Effector CD4-positive, alpha-beta T cell (primary cell): Measurements from ENCODE around the gene THAP7.

Experiments
- DNase-seq: peaks from one replicate; pipeline ENCODE4 v3.0.0-alpha.2; 2020

THAP7 gene

DNA sequence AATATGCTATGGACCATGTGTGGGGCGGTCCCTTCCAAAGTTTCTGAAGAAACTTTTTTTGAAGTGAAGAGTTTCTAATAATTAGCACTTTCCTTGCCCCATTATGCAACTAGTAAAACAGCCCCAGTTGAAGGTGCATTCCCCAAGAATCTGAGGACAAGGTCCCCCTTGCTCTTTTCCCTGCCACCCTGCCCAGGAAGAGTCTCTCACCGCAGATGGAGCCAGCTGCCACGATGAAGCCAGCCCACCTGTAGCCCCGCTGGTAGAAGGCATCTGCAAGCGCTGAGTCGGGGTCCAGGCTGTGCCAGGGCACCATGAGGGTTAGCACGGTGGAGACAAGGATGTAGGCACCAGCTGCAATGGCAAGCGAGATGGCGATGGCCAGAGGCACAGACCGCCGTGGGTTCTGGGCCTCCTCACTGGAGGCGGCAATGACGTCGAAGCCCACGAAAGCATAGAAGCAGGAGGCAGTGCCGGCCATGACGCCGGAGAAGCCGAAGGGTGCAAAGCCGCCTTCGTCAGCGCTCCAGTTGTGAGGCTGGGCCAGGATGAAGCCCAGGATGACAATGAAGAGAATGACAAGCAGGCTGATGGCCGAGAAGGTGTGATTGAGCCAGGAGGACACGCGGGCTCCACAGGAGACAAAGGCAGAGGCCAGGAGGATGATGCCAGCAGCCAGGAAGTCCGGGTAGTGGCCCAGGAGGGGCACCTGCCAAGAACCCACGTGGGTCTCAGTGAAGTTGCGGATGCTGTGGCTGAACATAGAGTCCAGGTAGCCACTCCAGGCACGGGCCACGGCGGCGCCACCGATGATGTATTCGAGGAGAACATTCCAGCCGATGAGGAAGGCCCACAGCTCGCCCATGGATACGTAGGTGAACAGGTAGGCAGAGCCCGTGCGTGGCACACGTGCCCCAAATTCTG lies 29.0 kb upstream of the THAP7 start:
- DNase-seq, result no peak

DNA sequence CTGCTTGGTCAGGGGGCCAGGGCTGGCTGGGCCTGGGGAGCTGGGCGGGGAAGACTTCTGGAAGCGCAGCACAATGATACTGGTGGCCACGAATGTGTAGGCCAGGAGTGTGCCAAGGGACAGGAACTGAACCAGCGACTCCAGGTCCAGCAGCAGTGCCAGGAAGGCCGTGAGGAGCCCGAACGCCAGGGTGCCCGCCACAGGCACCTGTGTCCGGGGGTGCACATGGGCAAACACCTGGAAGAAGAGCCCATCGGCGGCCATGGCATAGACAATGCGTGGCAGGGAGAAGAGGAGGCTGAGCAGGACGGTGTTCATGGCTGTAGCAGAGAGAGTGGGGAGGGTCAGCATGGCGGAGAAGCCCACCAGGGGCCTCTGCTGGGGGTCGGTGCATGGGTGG lies 28.1 kb upstream of the THAP7 start:
- no peak for DNase-seq

DNA sequence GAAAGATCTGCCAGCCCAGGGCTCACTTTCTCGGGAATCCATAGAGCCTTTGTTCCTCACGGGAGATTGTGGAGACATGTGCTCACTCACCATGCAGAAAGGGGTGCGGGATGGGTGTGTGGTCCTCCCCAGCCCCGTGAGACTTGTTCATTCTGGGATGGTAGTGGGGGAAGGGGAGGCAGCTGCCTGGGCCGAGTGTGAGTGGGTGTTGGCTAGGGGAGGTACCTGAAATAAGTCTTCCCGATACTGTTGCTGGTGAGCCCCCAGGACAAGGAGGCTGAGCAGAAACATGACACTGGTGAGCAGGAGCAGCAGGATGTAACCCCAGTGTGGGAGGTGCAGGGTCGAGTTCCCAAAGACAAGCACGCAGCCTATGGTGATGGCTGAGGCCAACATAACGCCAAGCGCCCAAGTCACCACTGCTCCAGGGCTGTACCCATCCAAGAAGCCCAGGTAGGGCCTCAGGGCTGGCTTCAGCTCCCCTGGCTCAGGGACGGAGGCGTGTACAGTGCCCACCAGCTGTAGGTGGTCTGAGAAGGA lies 27.6 kb upstream of the THAP7 start:
- DNase-seq, result no peak

DNA sequence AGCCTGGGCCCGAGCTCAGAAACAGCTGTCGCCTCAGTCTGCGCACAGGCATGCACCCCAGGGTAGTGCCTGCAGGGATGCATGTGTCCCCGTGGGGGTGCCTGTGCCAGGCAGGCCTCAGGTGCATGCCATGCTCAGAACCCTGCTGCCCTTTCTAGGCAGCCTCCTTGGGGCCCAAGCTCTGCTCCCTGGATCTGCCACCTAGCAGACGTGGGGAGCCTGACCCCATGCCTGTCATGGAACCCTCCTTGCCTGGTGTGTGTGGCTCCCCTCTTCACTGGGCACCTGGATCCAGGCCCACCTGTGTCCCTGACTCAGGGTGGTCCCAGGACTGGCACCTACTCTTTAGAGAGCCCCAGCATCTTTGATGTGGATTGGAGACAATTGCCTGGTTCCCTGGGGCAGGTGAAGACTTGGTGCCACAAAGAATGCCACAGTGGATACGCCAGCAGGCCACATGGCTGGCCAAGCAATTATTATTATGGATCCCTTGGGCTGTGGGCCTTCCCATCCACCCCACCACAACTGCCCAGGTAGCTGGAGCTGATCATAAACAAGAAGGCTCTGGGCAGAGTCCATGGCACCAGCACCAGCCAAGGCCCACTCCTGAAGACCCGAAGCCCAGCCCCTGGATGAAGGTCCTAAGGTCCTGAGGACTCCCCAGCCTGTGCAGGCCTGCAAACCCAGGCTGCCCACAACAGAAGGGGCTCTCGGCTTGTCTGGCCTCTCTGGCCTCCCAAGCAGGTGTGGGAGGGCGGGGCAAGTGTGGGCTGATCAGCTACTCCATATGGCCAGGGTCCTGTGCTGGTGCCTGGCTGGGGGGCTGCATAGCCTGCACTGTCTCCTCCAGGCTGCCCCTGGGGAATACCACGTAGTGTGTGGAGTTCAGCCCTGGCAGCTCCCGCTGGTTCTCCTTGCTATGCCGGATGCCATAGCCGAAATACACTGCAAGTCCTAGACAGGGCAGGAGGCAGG lies 26.6 kb upstream of the THAP7 start:
- DNase-seq, result no peak

DNA sequence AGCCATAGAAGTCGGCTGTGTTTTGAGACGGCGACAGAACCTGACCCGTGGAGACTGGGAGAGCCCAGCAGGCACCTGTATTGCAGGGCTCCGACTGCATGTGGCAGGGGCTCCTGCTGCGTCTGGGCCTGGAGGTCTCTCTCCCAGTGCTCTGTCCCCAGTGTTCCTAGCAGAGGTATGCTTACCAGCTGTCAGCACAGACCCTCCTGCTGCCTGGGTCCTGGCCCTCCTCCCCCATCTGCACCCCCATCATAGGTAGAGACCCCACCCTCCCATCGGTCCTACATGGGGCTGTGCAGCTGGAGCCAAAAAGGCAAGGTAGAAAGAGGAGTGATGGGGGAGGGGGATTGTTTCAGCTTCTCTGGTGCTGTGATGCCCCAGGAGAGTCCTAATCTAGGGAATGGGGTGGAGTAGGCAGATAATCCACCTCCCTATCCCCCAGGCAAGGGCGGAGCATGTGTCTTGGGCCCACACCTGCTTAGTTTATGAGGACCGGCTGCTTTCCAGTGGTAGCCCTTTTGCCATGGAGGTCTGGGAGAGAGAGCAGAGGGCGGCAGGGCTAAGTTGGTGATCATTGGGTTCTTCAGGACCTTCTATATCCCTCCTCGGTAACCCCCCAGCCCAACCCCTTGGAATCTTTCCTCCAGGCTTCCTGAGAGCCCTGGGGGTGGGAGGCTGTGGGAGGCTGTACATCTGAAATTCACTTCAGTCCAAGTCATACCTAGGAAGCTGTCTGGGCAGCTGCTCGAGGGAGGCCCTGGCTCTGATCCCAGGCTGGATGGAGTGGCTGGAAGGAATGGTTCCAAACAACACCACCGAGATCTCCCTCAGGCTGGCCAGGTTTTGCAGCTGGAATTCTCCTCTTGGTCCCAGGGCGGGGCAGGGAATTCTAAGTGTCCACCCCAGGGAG lies 25.1 kb upstream of the THAP7 start:
- DNase-seq, result no peak

DNA sequence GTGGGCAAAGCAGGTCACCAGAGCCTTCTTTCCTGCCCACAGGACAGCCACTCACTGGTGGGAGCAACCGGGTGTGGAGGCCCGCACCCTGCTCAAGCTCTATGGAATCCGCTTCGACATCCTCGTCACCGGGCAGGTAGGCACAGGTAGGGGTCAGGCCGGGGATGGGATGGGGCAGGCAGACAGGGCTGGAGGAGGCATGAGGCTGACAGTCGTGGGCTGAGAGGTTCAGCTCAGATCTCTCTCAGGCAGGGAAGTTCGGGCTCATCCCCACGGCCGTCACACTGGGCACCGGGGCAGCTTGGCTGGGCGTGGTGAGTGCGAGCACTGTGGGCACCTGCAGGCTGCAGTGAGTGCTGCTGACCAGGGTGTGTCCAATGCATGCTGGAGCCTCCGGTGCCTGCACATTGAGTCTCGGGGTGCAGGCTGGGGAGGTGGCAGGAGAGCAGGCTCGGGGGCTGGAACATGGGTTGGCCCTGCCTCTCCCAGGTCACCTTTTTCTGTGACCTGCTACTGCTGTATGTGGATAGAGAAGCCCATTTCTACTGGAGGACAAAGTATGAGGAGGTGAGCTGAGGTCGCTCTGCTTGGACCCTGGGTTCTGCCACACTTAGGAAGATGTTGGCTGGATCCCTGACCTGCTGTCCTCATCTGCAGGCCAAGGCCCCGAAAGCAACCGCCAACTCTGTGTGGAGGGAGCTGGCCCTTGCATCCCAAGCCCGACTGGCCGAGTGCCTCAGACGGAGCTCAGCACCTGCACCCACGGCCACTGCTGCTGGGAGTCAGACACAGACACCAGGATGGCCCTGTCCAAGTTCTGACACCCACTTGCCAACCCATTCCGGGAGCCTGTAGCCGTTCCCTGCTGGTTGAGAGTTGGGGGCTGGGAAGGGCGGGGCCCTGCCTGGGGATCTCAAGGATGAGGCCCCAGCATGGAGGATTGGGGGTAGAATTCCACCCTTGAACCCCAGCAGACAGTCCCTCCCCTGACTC lies 24.1 kb upstream of the THAP7 start:
- DNase-seq, result no peak

DNA sequence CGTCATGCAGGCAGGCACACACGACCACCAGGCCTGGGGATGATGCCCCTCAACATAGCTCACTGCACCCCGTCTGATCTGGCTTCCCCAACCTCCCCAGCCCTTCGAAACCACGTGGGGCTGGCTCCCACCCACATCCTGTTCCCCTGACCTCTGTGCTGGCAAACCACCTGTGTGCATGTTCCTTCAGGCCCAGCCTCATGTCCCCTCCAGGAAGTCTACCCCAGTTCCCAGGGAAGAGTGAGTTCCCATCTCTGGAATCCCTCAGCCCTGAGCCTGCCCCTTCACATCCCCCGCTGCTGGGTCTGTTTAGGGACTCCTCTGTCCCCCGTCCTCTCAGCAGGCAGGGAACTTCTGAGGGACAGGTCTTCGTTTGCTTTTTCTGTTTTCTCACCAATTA lies 23.3 kb upstream of the THAP7 start:
- no peak for DNase-seq

DNA sequence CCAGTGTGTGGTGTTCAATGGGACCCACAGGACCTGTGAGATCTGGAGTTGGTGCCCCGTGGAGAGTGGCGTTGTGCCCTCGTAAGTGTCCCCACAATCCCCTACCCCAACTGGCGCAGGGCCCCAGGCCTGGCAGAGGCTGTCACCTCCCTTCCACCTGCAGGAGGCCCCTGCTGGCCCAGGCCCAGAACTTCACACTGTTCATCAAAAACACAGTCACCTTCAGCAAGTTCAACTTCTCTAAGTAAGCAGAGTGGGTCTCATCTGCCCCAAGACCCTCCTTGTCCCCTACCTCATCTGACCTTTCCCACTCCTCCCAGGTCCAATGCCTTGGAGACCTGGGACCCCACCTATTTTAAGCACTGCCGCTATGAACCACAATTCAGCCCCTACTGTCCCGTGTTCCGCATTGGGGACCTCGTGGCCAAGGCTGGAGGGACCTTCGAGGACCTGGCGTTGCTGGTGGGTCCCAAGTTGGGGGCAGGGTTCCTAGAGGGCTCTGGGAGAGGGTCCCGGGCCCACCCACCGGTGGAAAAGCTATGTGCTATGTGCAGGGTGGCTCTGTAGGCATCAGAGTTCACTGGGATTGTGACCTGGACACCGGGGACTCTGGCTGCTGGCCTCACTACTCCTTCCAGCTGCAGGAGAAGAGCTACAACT lies 21.2 kb upstream of the THAP7 start:
- no peak for DNase-seq

DNA sequence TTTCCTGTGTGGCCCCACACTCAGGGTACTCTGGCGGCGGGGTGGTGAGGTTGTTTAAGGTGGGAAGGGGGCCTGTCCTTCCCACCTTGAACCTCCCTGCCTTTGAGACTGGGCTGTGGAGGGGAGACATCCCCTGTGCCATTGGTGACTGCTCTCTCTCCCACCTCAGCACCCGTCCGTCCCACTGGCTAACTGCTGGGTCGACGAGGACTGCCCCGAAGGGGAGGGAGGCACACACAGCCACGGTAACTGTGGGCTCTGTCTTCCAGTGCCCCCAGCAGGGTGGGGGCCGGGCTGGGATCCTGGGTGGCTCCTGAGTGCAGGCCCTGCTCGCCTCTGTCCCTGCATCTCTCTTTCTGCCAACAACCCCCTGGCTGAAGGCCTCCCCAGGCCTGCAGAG lies 20.6 kb upstream of the THAP7 start:
- DNase-seq, result no peak

DNA sequence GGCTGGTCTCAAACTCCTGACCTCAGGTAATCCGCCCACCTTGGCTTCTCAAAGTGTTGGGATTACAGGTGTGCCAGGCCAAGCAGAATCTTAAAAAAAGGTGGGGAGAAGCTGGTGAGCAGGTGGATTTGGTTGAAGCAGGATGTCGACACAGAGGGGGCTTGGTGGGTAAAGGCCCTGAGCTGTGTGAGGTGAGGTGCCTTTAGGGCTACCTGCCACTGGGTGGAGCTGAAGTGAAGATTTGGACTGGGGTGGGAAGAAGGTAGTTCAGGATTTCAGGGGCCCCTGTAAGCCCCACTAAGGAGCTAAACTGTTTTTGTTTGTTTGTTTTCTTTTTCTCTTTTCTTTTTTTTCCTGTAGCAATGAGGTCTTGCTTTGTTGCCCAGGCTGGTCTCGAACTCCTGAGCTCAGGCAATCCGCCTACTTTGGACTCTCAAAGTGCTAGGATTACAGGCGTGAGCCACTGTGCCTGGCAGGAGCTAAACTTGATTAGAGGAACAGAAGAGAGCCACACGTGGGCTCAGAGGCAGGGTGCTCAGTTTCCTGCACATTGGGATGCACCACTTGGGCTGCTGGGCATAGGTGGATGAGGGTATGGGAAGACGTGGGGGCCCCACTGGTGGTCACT lies 19.0 kb upstream of the THAP7 start:
- no peak for DNase-seq

DNA sequence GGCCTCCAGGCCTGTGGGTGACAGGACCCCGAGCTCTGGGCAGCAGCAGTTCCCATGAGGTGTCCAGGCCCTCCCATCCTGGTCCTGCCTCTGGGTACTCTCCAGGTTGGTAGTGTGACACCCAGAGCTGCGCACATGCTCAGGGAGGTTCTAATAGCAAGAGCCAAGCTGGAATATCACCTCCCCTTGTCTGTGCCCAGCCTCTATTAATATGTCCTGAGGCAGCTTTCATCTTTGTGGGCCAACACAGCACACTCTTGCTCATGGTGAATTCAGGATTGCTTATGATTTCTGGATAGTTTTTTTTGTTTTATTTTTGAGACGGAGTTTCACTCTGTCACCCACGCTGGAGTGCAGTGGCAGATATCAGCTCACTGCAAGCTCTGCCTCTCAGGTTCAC lies 16.4 kb upstream of the THAP7 start:
- no peak for DNase-seq

DNA sequence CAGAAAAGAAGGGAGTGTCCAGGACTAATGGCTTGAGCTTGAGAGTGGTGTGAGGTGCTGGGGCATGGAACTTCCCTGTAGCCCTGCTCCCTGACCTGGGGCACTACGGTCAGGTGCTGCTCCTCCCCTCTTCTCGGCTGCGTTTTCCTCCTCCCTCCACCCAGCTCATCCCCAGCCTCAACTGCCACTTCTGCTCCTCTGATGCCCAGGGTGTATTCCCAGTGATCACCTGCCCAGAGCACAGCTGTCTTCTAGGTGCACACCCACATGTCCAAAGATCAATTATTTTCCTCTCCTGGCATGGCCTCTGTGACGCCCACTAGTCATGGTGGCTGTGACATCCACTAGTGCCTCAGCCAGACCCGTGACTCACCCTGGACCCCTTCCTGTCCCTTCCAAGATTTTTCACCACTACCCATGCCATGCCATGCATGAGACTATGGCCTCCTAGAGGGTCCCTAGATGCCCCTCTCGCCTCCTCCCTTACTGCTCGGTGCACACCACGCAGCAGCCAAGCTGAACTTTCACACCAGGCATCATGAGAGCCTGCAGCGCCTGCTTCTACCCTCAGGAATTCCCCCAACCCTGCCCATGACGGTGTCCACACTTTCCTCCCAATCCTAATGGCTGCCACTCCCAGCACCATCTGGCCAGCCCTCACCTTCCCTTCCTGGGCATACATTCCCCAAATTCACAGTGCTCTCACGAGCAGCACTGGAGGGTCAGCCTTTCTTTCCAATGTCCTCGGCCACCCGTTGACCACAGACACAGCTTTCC lies 14.9 kb upstream of the THAP7 start:
- no peak for DNase-seq

DNA sequence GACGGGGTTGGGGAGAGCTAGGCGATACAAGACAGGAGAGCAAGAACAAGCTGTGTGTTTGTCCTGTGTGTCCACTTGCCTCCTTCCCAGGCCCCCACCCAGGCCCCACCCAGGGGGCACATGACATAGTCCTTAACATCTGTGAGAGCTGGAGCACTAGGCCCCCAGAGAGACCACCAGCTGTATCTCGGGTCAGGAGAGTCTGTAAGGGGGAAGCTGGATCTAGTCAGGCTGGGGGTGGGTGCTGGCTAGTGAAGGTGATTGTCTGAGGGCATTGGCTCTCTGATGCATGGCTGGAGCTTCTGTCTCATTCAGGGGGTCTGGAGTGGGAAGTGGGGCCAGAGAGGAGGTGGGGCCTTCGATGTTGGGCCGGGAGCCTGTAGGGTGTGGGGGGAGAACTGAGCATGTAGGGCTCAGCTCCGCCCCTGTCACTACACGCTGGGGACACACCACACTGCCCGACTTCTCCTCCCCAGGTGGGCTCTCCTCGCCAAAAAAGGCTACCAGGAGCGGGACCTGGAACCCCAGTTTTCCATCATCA lies 13.6 kb upstream of the THAP7 start:
- DNase-seq, result no peak

DNA sequence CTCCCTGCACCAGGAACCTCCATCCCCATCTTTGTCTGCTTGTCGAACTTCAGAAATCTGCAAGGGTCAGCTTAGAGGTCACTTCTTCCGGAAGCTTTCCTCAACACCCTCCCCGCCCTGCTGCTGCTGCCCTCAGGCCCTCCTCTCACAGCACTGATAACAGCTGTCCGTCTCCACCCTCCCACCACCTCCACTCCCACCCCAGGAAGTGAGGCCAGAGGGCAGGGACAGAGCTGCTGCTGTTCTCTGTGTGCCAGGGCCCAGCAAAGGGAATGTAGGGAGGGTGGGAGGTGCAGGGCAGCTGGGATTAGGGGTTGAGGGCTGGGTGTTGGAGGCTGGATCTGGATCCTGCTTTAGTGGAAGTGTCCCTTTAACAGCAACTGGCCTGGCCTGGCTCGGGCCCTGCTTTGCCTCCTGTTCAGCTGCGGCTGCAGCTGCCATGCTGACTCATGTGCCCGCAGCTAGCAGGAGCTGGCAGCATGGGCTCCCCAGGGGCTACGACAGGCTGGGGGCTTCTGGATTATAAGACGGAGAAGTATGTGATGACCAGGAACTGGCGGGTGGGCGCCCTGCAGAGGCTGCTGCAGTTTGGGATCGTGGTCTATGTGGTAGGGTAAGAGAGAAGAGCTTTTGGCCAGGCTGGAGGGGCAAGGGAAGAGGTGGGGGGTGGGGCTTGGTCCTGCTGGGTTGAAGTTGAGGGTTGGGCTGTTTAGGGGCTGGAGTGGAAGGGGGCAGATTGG lies 13.0 kb upstream of the THAP7 start, which contains the start of gene P2RX6:
P2RX6 (plus strand) TSS at position 440 of the 740 bp plus-strand sequence; CDS start at position 450, 10 bp downstream.
- DNase-seq, result no peak

DNA sequence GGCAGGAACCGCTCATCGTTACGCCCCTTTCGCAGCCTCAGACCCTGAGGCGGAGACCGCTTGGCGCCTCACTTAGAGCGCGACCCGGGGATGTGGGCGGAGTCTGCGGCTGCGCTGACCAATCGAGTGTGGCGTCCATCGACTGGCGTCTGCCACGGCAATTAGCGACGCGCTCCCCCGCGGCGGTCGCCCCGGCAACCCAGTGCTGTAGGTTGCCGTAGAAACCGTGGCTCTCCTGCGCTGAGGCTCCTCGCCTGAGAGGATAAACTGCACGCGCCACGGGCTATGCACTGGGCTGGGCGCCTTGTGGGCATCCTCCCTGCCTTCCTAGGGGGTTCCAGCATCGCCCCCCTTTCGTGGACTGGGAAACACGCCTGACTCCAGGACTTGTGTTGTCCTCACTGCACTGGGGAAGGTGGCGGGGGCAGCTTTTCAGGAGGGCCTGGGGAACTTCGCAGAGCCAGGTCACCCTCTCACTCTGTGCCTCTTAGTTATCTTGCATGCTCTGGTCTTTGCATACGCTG lies 12.3 kb upstream of the THAP7 start:
- DNase-seq, result peak; percentile 78

DNA sequence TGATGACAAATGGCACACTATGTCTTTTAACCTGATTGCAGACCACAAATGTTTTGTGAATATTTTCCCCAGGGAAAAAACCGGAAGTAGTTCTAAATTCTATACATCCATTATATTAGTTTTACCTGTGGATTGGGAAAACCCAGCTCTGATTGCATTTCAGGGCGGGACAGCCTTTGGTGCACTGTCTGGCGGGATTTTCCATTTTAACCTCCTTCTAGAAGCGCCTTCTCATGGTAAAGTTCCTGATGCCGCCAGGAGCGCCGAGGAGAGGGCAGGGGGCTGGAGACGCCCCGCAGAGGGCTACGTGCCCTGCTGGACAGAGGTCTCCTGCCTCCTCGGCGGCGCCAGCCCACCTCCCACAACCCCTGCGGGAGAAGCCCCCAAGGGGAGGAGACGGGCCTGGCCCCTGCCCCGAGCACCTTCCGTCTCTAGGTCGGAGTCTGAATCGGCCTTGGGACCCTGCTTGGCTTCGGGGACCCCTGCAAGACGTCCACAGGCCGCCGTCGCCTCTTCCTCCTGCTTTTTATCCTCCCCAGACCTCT lies 11.8 kb upstream of the THAP7 start:
- no peak for DNase-seq
